ENCODE data around the gene RIPK4. TPM values are rescaled to one million over a fixed set of nuclear protein-coding genes. Genes with fewer than 3 reads are reported as not detected.

RIPK4 gene
- total RNA-seq, 1 donor from 2014 or later = 11.3 TPM

GRCh38 chr21:41783476-41784180 is 16.8 kb upstream of the RIPK4 start:
- Mint-ChIP-seq H3K4me3 (ENCODE audit: unreplicated experiment) (no peak overlapping the region), H3K4me1 (ENCODE audit: low read depth) (peaks cover 28% of the 10 kb centered on the region), H3K27me3 (ENCODE audit: low read depth) (peaks cover 4% of the 10 kb centered on the region), H3K9me3 (ENCODE audit: low read depth) (no peaks in the 10 kb centered on the region), H3K27ac (ENCODE audit: unreplicated experiment) (no peak overlapping the region), H3K36me3 (ENCODE audit: low read depth) (no peaks in the 10 kb centered on the region)
- no peak for DNase-seq (ENCODE audit: low spot score)
- TF ChIP-seq CTCF (IDR thresholded peaks at IDR 0.05) = no peak

- H3K27me3 Mint-ChIP-seq (ENCODE audit: low read depth) = peaks cover 6% of the 10 kb centered on the region
Observed at GRCh38 chr21:41781050-41781410, 14.2 kb upstream of the RIPK4 start.

GRCh38 chr21:41780337-41781049 is 13.6 kb upstream of the RIPK4 start:
- Mint-ChIP-seq H3K4me3 (ENCODE audit: unreplicated experiment) (no peak overlapping the region), H3K27ac (ENCODE audit: unreplicated experiment) (no peak overlapping the region), H3K27me3 (ENCODE audit: low read depth) (peaks cover 6% of the 10 kb centered on the region), H3K9me3 (ENCODE audit: low read depth) (no peaks in the 10 kb centered on the region), H3K4me1 (ENCODE audit: low read depth) (peaks cover 32% of the 10 kb centered on the region), H3K36me3 (ENCODE audit: low read depth) (no peaks in the 10 kb centered on the region)
- TF ChIP-seq CTCF (IDR thresholded peaks at IDR 0.05) = no peak
- no peak for DNase-seq (ENCODE audit: low spot score)

More at GRCh38 chr21:41781050-41781410, 14.2 kb upstream of the RIPK4 start:
- no peak for DNase-seq (ENCODE audit: low spot score)
- no peaks in the 10 kb centered on the region for H3K36me3 Mint-ChIP-seq (ENCODE audit: low read depth)
- TF ChIP-seq CTCF (IDR thresholded peaks at IDR 0.05) = no peak
- H3K27ac Mint-ChIP-seq (ENCODE audit: unreplicated experiment) = no peak overlapping the region
- no peak overlapping the region for H3K4me3 Mint-ChIP-seq (ENCODE audit: unreplicated experiment)
- no peaks in the 10 kb centered on the region for H3K9me3 Mint-ChIP-seq (ENCODE audit: low read depth)
- peaks cover 33% of the 10 kb centered on the region for H3K4me1 Mint-ChIP-seq (ENCODE audit: low read depth)

- no peak for DNase-seq (ENCODE audit: low spot score)
- no peaks in the 10 kb centered on the region for H3K9me3 Mint-ChIP-seq (ENCODE audit: low read depth)
- H3K27me3 Mint-ChIP-seq (ENCODE audit: low read depth) = peaks cover 7% of the 10 kb centered on the region
- H3K27ac Mint-ChIP-seq (ENCODE audit: unreplicated experiment) = no peak overlapping the region
- H3K4me3 Mint-ChIP-seq (ENCODE audit: unreplicated experiment) = no peak overlapping the region
- no peak for TF ChIP-seq CTCF (IDR thresholded peaks at IDR 0.05)
- H3K36me3 Mint-ChIP-seq (ENCODE audit: low read depth) = no peaks in the 10 kb centered on the region
- peaks cover 32% of the 10 kb centered on the region for H3K4me1 Mint-ChIP-seq (ENCODE audit: low read depth)
Observed at GRCh38 chr21:41779659-41780058, 12.8 kb upstream of the RIPK4 start.

GRCh38 chr21:41778930-41779600 is 12.2 kb upstream of the RIPK4 start:
- no peaks in the 10 kb centered on the region for H3K36me3 Mint-ChIP-seq (ENCODE audit: low read depth)
- H3K27ac Mint-ChIP-seq (ENCODE audit: unreplicated experiment) = no peak overlapping the region
- no peak for TF ChIP-seq CTCF (IDR thresholded peaks at IDR 0.05)
- no peak for DNase-seq (ENCODE audit: low spot score)
- no peak overlapping the region for H3K4me3 Mint-ChIP-seq (ENCODE audit: unreplicated experiment)
- H3K9me3 Mint-ChIP-seq (ENCODE audit: low read depth) = no peaks in the 10 kb centered on the region
- peaks cover 8% of the 10 kb centered on the region for H3K27me3 Mint-ChIP-seq (ENCODE audit: low read depth)
- peaks cover 31% of the 10 kb centered on the region for H3K4me1 Mint-ChIP-seq (ENCODE audit: low read depth)

All from chondrocyte (in vitro differentiated cells).